D721Med (cell line): ENCODE data around the gene NSL1.
A peak's percentile ranks its signal among the peaks of the same experiment; 100 is the strongest.
"Not testable (repeated sequence)": the region's sequence is repeated elsewhere in the genome, so short reads cannot be mapped to it uniquely, and the experiment has no call there.

ENCODE experiments used
- DNase-seq: peaks from one replicate; pipeline ENCODE4 v3.0.0; 2011; ENCODE audit warnings: low spot score; ENCODE audit not compliant: insufficient read length
- FAIRE-seq: peaks from 2 replicates; lab custom pipeline; 2011; peaks lifted over from hg19 to GRCh38; lab: Jason Lieb, UNC
- CTCF ChIP-seq: IDR thresholded peaks from 2 replicates; pipeline ENCODE4 v1.5.1; 2012; ENCODE audit warnings: mild to moderate bottlenecking, control low read depth; ENCODE audit not compliant: insufficient read depth; ENCODE audit errors: missing control alignments

The NSL1 gene

GRCh38 chr1:212774584-212774983 lies 17.0 kb downstream of the NSL1 start:
- FAIRE-seq (peak; percentile 41), DNase-seq (no peak)
- TF ChIP-seq CTCF, result no peak

- FAIRE-seq, result peak; percentile 56
- no peak for TF ChIP-seq CTCF
These were observed 18.6 kb downstream of the NSL1 start for GRCh38 chr1:212773011-212773410.

DNA sequence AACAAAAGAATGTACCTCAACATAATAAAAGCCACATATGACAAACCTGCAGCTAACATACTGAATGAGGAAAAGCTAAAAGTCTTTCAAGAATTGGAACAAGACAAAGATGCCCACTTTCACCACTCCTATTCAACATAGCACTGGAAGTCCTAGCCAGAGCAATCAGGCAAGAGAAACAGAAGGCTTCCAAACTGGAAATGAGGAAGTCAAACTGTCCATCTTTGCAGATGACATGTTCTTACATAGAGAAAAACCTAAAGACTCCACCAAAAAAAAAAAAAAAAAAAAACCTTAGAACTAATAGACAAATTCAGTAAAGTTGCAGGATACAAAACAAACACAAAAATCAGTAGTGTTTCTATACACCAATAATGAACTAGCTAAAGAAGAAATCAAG lies 20.2 kb downstream of the NSL1 start:
- DNase-seq, result no peak
- no peak for TF ChIP-seq CTCF
- no peak for FAIRE-seq

More at GRCh38 chr1:212773011-212773410, 18.6 kb downstream of the NSL1 start:
- DNase-seq, result no peak

DNA sequence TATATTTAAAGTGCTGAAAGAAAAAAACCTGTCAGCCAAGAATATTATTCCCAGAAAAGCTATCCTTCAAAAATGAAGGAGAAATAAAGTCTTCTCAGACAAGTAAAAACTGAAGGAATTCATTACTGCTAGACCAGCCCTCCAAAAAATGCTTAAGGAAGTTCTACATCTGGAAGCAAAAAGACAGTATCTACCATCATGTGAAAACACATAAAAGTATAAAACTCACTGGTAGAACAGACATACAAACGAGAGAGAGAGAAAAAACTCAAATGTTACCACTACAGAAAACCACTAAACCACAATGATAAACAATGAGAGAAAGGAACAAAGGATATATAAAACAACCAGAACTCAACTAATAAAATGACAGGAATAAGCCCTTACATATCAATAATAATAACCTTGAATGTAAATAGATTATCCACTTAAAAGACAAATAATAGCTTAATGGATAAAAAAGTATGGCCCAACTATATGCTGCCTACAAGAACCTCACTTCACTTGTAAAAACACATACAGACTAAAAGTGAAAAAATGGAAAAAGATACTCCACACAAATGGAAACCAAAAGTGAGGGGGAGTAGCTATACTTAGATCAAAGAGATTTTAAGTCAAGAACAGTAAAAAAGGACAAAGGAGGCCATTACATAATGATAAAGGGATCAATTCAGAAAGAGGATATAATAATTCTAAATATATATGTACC lies 22.0 kb downstream of the NSL1 start:
- peak; percentile 67 for FAIRE-seq
- no peak for DNase-seq
- TF ChIP-seq CTCF, result no peak

DNA sequence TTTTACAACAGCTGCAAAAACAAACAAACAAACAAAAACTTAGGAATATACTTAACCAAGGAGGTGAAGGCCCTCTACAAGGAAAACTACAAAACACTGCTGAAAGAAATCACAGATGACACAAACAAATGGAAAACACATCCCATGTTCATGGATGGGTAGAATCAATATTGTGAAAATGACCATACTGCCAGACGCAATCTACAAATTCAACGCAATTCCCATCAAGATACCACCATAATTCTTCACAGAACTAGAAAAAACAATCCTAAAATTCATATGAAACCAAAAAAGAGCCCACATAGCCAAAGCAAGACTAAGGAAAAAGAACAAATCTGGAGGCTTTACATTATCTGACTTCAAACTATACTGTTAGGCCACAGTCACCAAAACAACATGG lies 24.8 kb downstream of the NSL1 start:
- FAIRE-seq, DNase-seq: not testable (repeated sequence)

DNA sequence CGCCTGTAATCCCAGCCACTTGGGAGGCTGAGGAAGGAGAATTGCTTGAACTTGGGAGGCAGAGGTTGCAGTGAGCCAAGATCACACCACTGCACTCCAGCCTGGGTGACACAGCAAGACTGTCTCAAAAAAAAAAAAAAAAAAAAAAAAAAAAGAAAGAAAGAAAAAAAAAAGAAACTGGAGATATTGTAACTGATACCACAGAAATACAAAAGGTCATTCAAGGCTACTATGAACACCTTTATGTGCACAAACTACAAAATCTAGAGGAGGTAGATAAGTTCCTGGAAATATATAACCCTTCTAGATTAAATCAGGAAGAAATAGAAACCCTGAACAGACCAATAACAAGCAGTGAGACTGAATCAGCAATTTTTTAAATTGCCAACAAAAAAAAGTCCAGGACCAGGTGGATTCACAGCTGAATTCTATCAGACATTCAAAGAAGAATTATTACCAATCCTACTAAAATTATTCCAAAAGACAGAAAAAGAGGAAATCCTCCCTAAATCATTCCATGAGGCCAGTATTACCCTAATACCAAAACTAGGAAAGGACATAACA lies 26.8 kb downstream of the NSL1 start:
- FAIRE-seq, result not testable (repeated sequence)

GRCh38 chr1:212762839-212763238 lies 28.7 kb downstream of the NSL1 start:
- DNase-seq (no peak), FAIRE-seq (no peak)
- no peak for TF ChIP-seq CTCF

More for the DNA sequence above, 26.8 kb downstream of the NSL1 start:
- DNase-seq, result not testable (repeated sequence)

DNA sequence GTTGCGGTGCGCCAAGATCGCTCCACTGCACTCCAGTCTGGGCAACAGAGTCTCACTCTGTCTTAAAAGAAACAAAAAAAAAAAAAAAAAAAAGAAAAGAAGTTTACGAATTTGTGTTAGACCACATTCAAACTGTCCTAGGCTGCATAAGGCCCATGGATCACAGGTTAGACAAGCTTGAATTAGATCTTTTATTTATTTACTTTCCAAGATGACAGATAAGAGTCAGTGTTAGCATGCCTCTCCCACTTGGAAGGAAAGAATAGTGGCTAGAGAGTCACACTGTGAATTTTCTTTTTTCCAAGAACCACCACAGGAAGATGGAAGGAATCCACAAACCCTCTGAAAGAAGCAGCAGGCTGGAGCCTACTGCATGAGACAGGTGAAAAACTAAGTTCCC lies 29.3 kb downstream of the NSL1 start:
- FAIRE-seq (no peak), DNase-seq (no peak)
- TF ChIP-seq CTCF, result no peak
